Panc1 (cell line): ENCODE data around the gene TFB1M.

ENCODE experiments used
- CTCF ChIP-seq: fragments of 450-650 bp; IDR thresholded peaks from 2 replicates; pipeline ENCODE4 v1.5.1; 2017; ENCODE audit warnings: mild to moderate bottlenecking
- POLR2AphosphoS5 ChIP-seq: IDR thresholded peaks from 2 replicates; pipeline ENCODE4 v1.6.1; 2012; ENCODE audit warnings: mild to moderate bottlenecking, low read depth, low read length, moderate library complexity
- REST ChIP-seq, 2 experiments: IDR thresholded peaks; 2 replicates each; pipeline ENCODE4 v1.6.1; 2011 to 2012; ENCODE audit warnings: low read depth in 2 of 2, control low read depth in 1 of 2, low read length in 1 of 2, mild to moderate bottlenecking in 1 of 2, moderate library complexity in 1 of 2; ENCODE audit not compliant: insufficient read depth in 1 of 2
- SIN3A ChIP-seq: IDR thresholded peaks from 2 replicates; pipeline ENCODE4 v1.6.1; 2012; ENCODE audit warnings: low read depth, mild to moderate bottlenecking, low read length, moderate library complexity, borderline replicate concordance; ENCODE audit not compliant: insufficient read depth

DNA sequence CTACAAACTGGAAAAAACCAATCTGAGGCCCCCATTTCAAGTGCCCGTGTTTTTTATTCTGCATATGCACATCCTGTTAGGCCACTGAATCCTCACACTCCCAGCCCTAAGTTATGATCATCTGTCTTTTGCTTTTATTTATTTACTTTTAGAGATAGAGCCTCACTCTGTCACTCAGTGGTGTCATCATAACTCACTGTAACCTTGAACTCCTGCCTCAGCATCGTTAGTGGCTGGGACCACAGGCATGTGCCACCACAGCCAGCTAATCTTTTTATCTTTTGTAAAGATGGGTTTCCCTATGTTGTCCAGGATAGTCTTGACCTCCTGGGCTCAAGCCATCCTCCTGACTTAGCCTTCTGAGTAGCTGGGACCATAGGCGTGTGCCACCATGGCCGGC, 80.1 kb downstream of the TFB1M start:
- no peak for TF ChIP-seq CTCF
- TF ChIP-seq POLR2AphosphoS5, result no peak
- no peak for TF ChIP-seq SIN3A
- no peak for TF ChIP-seq REST (IDR thresholded peaks at IDR 0.05; ENCODE audit: insufficient read depth in 1 of 2, low read depth in 2 of 2, low read length in 1 of 2)
